ENCODE measurements around the gene BICDL2.
A peak's percentile ranks its signal among the peaks of the same experiment; 100 is the strongest.

Gene BICDL2

GRCh38 chr16:3004319-3004718, 32.4 kb downstream of the BICDL2 start:
- ChIA-PET POLR2A (interaction anchor here (1.0 to 5.3 kb wide), 6 partner anchors 17 to 34 kb away, joined by 3 to 60 read pairs (median 4); partner anchors contain the start of genes CLDN6, HCFC1R1, PKMYT1 and THOC6), CTCF (interaction anchor here (0.9 to 4.1 kb wide), 3 partner anchors 19 to 27 kb away, joined by 3 to 20 read pairs (median 13); no protein-coding TSS in a partner anchor)
- no peak for DNase-seq (ENCODE audit: extremely low spot score)
- TF ChIP-seq ARNT (IDR thresholded peaks at IDR 0.05): no peak
- no peak for TF ChIP-seq ELF4 (IDR thresholded peaks at IDR 0.05)
- no peak for TF ChIP-seq ZNF384 (IDR thresholded peaks at IDR 0.05)
- TF ChIP-seq FOXM1 (IDR thresholded peaks at IDR 0.05; ENCODE audit: borderline replicate concordance): no peak

GRCh38 chr16:3003582-3004270, 33.0 kb downstream of the BICDL2 start:
- TF ChIP-seq SP1 (IDR thresholded peaks at IDR 0.05) (no peak), CTBP1 (IDR thresholded peaks at IDR 0.05; ENCODE audit: borderline replicate concordance) (peak; percentile 90), PKNOX1 (IDR thresholded peaks at IDR 0.05) (peak; percentile 97), ZNF384 (IDR thresholded peaks at IDR 0.05) (no peak), NFRKB (IDR thresholded peaks at IDR 0.05) (no peak), ARNT (IDR thresholded peaks at IDR 0.05) (no peak), BHLHE40 (IDR thresholded peaks at IDR 0.05; ENCODE audit: borderline replicate concordance) (no peak), FOXA1 (IDR thresholded peaks at IDR 0.05) (no peak), LEF1 (IDR thresholded peaks at IDR 0.05; ENCODE audit: borderline replicate concordance) (peak; percentile 37; the same call in 1 of the 2 replicates), HDGF (IDR thresholded peaks at IDR 0.05; ENCODE audit: borderline replicate concordance) (no peak), FOXK2 (IDR thresholded peaks at IDR 0.05) (no peak), TARDBP (IDR thresholded peaks at IDR 0.05) (no peak), ELF4 (IDR thresholded peaks at IDR 0.05) (no peak), L3MBTL2 (conservative IDR thresholded peaks at IDR 0.05) (peak; percentile 81), FOXM1 (IDR thresholded peaks at IDR 0.05; ENCODE audit: borderline replicate concordance) (no peak), SUZ12 (IDR thresholded peaks at IDR 0.05) (no peak)
- ChIA-PET CTCF (interaction anchor here (0.9 to 4.1 kb wide), 3 partner anchors 19 to 28 kb away, joined by 3 to 20 read pairs (median 13); no protein-coding TSS in a partner anchor), POLR2A (interaction anchor here (1.0 to 5.3 kb wide), 6 partner anchors 17 to 34 kb away, joined by 3 to 60 read pairs (median 4); partner anchors contain the start of genes CLDN6, HCFC1R1, PKMYT1 and THOC6)
- DNase-seq (ENCODE audit: extremely low spot score): peak; percentile 99

- TF ChIP-seq LEF1 (IDR thresholded peaks at IDR 0.05; ENCODE audit: borderline replicate concordance) (no peak), CTBP1 (IDR thresholded peaks at IDR 0.05; ENCODE audit: borderline replicate concordance) (no peak), ZNF384 (IDR thresholded peaks at IDR 0.05) (no peak), L3MBTL2 (conservative IDR thresholded peaks at IDR 0.05) (no peak)
- CTCF ChIA-PET: interaction anchor here (4.1 kb wide), 1 partner anchor 27 kb away, joined by 20 read pairs; no protein-coding TSS in a partner anchor
- POLR2A ChIA-PET: interaction anchor here (0.8 to 1.6 kb wide), 3 partner anchors 10 to 21 kb away, joined by 3 to 6 read pairs (median 3); partner anchors contain the start of genes PKMYT1 and TNFRSF12A
- DNase-seq (ENCODE audit: extremely low spot score): no peak
Observed at GRCh38 chr16:3001316-3001715, 35.4 kb downstream of the BICDL2 start.

GRCh38 chr16:3000540-3000939, 36.2 kb downstream of the BICDL2 start:
- no peak for DNase-seq (ENCODE audit: extremely low spot score)
- ChIA-PET POLR2A (interaction anchor here (0.8 to 1.0 kb wide), 3 partner anchors 11 to 20 kb away, joined by 3 to 4 read pairs (median 3); partner anchors contain the start of gene PKMYT1), CTCF (interaction anchor here (1.4 kb wide), 1 partner anchor 27 kb away, joined by 4 read pairs; no protein-coding TSS in a partner anchor)
- TF ChIP-seq L3MBTL2 (conservative IDR thresholded peaks at IDR 0.05): no peak
- TF ChIP-seq FOXK2 (IDR thresholded peaks at IDR 0.05): no peak
- TF ChIP-seq ZNF384 (IDR thresholded peaks at IDR 0.05): no peak
- no peak for TF ChIP-seq NFRKB (IDR thresholded peaks at IDR 0.05)
- no peak for TF ChIP-seq PKNOX1 (IDR thresholded peaks at IDR 0.05)
- no peak for TF ChIP-seq SUZ12 (IDR thresholded peaks at IDR 0.05)
- no peak for TF ChIP-seq ARNT (IDR thresholded peaks at IDR 0.05)
- no peak for TF ChIP-seq LEF1 (IDR thresholded peaks at IDR 0.05; ENCODE audit: borderline replicate concordance)
- no peak for TF ChIP-seq BHLHE40 (IDR thresholded peaks at IDR 0.05; ENCODE audit: borderline replicate concordance)
- no peak for TF ChIP-seq TARDBP (IDR thresholded peaks at IDR 0.05)
- no peak for TF ChIP-seq FOXA1 (IDR thresholded peaks at IDR 0.05)
- no peak for TF ChIP-seq ELF4 (IDR thresholded peaks at IDR 0.05)
- TF ChIP-seq SP1 (IDR thresholded peaks at IDR 0.05): no peak

GRCh38 chr16:2999929-3000328, 36.8 kb downstream of the BICDL2 start:
- ChIA-PET CTCF (interaction anchor here (1.4 kb wide), 1 partner anchor 28 kb away, joined by 4 read pairs; no protein-coding TSS in a partner anchor), POLR2A (interaction anchor here (0.9 kb wide), 1 partner anchor 11 kb away, joined by 4 read pairs; no protein-coding TSS in a partner anchor)
- no peak for DNase-seq (ENCODE audit: extremely low spot score)
- no peak for TF ChIP-seq CTBP1 (IDR thresholded peaks at IDR 0.05; ENCODE audit: borderline replicate concordance)

GRCh38 chr16:2996298-2996697, 40.4 kb downstream of the BICDL2 start:
- TF ChIP-seq ELF4 (IDR thresholded peaks at IDR 0.05): no peak
- no peak for TF ChIP-seq LEF1 (IDR thresholded peaks at IDR 0.05; ENCODE audit: borderline replicate concordance)
- no peak for TF ChIP-seq SUZ12 (IDR thresholded peaks at IDR 0.05)
- no peak for TF ChIP-seq CTBP1 (IDR thresholded peaks at IDR 0.05; ENCODE audit: borderline replicate concordance)
- TF ChIP-seq NFRKB (IDR thresholded peaks at IDR 0.05): no peak
- TF ChIP-seq FOXK2 (IDR thresholded peaks at IDR 0.05): no peak
- no peak for TF ChIP-seq FOXM1 (IDR thresholded peaks at IDR 0.05; ENCODE audit: borderline replicate concordance)
- no peak for TF ChIP-seq BHLHE40 (IDR thresholded peaks at IDR 0.05; ENCODE audit: borderline replicate concordance)
- no peak for TF ChIP-seq ARNT (IDR thresholded peaks at IDR 0.05)
- TF ChIP-seq SP1 (IDR thresholded peaks at IDR 0.05): no peak
- no peak for TF ChIP-seq TARDBP (IDR thresholded peaks at IDR 0.05)
- TF ChIP-seq ZNF384 (IDR thresholded peaks at IDR 0.05): no peak
- TF ChIP-seq HDGF (IDR thresholded peaks at IDR 0.05; ENCODE audit: borderline replicate concordance): no peak
- DNase-seq (ENCODE audit: extremely low spot score): no peak
- CTCF ChIA-PET: no interaction called here
- POLR2A ChIA-PET: interaction anchor here (0.8 to 0.9 kb wide), 2 partner anchors 16 to 43 kb away, joined by 3 read pairs; partner anchors contain the start of gene PKMYT1
